Activated CD8-positive, alpha-beta memory T cell treated with anti-CD3 and anti-CD28 coated beads, Interleukin-2, amount 10 ng/mL, durations not matched to agents 7 days and 5 days (primary cell): Measurements from ENCODE around the gene LIPI. TPM values are rescaled to one million over a fixed set of nuclear protein-coding genes. Genes with fewer than 3 reads are reported as not detected.
"Not testable (repeated sequence)": the region's sequence is repeated elsewhere in the genome, so short reads cannot be mapped to it uniquely, and the experiment has no call there.

Experiments
- ATAC-seq: fragments of 150-1000 bp; cut with Tn5 transposase; one replicate; pipeline ENCODE4 v1.10.0; 2021; ENCODE audit warnings: moderate library complexity
- CTCF ChIA-PET: fragments of 350-600 bp; sonication (Branson Sonifier 250); formaldehyde crosslinking; loops from one replicate; lab custom pipeline; 2021; ENCODE audit warnings: antibody characterized with exemption; lab: Charles Lee
- DNase-seq: peaks from one replicate; pipeline ENCODE4 v3.0.0-alpha.2; 2020
- H3K27ac Mint-ChIP-seq: one replicate; pipeline ENCODE4 v1.8.0; 2021; ENCODE audit warnings: mild to moderate bottlenecking, mixed read lengths
- H3K27me3 Mint-ChIP-seq: one replicate; pipeline ENCODE4 v1.8.0; 2021; ENCODE audit warnings: mixed read lengths
- H3K36me3 Mint-ChIP-seq: one replicate; pipeline ENCODE4 v1.8.0; 2021; ENCODE audit warnings: mild to moderate bottlenecking, mixed read lengths
- H3K4me1 Mint-ChIP-seq: one replicate; pipeline ENCODE4 v1.8.0; 2021; ENCODE audit warnings: mixed read lengths
- H3K4me3 Mint-ChIP-seq: one replicate; pipeline ENCODE4 v1.8.0; 2021; ENCODE audit warnings: mild to moderate bottlenecking, moderate library complexity, mixed read lengths
- H3K9me3 Mint-ChIP-seq: one replicate; pipeline ENCODE4 v1.8.0; 2022; ENCODE audit warnings: low read depth, mixed read lengths
- total RNA-seq, 2 experiments: library from RNA; stranded (reverse); gene quantifications; one replicate each; pipeline ENCODE4 v1.2.3, GENCODE V29; 2021

Gene LIPI
- total RNA-seq, 2 experiments from 2014 or later: not detected

DNA sequence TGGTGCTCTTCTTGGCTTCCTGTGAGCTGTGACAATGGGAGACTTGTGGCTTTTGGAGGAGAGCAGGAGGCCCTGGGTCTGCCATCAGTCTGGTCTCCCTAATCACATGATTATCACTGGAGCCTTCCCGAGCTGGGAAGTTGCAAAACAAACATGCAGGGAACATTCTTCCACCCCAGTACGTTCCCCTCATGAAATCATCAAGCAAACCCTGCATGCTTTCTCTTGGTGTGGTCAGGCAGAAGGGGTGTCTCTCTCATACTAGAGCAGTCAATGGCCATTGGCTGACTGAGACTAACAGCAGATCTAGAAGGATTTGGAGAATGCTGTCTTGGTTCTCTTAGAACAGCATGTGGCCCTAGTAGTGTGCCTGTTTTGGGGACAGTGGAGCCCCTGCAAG, 111.2 kb downstream of the LIPI start:
- peaks cover 1% of the 10 kb centered on the region for H3K4me1 Mint-ChIP-seq
- CTCF ChIA-PET: no interaction called here
- ATAC-seq: no peak
- H3K4me3 Mint-ChIP-seq: no peak overlapping the region
- H3K36me3 Mint-ChIP-seq: peaks cover 7% of the 10 kb centered on the region
- no peaks in the 10 kb centered on the region for H3K27me3 Mint-ChIP-seq
- peaks cover 6% of the 10 kb centered on the region for H3K9me3 Mint-ChIP-seq
- no peak overlapping the region for H3K27ac Mint-ChIP-seq
- peak; percentile 14 for DNase-seq

DNA sequence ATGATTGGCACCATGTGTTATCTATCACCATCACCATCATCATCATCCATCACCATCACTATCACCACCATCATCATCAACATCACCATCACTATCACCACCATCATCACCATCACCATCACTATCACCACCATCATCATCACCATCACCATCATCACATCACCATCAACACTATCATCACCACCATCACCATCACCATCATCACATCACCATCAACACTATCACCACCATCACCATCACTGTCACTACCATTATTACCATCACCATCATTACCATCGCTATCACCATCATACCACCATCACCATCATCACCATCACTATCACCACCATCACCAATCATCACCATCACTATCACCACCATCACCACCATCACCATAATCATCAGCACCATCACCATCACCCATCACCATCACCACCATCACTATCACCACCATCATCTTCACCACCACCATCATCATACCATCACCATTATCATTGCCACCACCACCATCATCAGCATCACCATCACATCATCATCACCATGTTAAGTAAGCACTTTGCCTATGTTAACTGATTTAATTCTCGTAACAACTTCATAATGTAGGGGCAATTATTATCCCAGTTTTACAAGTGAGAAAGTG, 112.8 kb downstream of the LIPI start:
- Mint-ChIP-seq H3K27ac (no peak overlapping the region), H3K9me3 (peaks cover 6% of the 10 kb centered on the region), H3K4me3 (no peak overlapping the region), H3K4me1 (peaks cover 1% of the 10 kb centered on the region), H3K36me3 (peaks cover 9% of the 10 kb centered on the region), H3K27me3 (no peaks in the 10 kb centered on the region)
- CTCF ChIA-PET: no interaction called here
- DNase-seq: no peak
- no peak for ATAC-seq

DNA sequence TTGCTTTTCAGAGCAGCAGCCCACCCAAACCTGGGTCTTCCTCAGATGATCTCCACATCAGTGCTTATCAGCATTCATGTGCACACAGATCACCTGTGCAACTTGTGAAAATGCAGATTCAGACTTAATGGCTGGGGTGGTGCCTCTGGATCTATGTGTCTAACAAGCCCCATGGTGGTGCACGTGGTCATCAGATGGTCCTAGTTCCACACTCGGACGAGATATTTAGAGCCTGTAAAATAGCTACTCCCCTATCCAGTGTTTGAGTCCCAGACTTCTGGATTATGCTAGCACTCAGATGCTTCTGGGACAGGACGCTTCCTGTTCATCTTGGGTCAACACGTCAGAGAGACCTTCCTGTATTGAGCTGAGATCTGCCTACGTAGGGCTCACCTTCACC, 114.2 kb downstream of the LIPI start:
- no peak for ATAC-seq
- DNase-seq: peak; percentile 9
- CTCF ChIA-PET: no interaction called here
- Mint-ChIP-seq H3K9me3 (peaks cover 6% of the 10 kb centered on the region), H3K36me3 (peaks cover 18% of the 10 kb centered on the region), H3K4me3 (no peak overlapping the region), H3K27me3 (no peaks in the 10 kb centered on the region), H3K27ac (no peak overlapping the region), H3K4me1 (peaks cover under 1% of the 10 kb centered on the region)

DNA sequence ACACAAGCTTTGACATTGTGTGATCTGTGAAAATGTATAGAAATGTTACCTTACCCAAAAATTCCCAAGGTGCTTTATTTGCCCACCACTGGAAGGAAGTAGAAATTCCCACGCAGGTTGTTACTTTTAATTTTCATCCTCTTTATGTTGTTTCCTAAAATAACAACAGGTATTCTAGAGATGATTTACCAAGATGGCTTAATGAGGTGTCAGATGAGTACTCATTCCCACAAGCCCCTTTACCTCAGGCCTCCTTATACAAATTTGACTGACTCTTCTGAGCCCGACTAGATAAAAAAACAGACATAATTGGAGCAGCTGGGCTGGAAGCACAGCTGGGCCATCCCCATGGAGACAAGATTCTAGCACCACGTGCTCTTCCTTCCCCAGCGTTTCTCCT, 114.6 kb downstream of the LIPI start:
- peaks cover 21% of the 10 kb centered on the region for H3K36me3 Mint-ChIP-seq
- H3K27me3 Mint-ChIP-seq: no peaks in the 10 kb centered on the region
- no peak overlapping the region for H3K4me3 Mint-ChIP-seq
- no peak overlapping the region for H3K27ac Mint-ChIP-seq
- peaks cover 3% of the 10 kb centered on the region for H3K4me1 Mint-ChIP-seq
- peaks cover 6% of the 10 kb centered on the region for H3K9me3 Mint-ChIP-seq
- ATAC-seq (no peak), DNase-seq (no peak)
- CTCF ChIA-PET: no interaction called here

DNA sequence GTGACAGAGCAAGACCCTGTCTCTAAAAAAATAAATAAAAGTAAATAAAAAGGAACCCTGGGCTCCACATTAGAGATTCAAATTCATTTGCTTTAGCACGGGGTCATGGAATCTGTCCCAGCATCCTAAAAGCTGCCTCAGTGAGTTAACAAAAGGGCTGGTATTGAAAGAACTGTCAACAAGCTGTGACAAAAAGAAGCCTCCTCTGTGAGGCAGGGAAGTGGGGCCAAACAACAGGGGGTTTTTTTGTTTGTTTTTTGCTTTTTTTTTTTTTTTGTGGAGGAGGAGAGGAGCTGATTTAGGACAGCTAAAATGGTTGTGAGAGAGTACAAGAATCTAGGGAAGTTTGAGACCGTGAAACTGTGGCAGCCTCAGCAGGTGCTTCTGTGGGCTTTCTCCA, 115.7 kb downstream of the LIPI start:
- H3K4me3 Mint-ChIP-seq: no peak overlapping the region
- DNase-seq (peak; percentile 9), ATAC-seq (no peak)
- CTCF ChIA-PET: interaction anchor here (0.7 to 0.8 kb wide), 2 partner anchors 15 to 25 kb away, joined by 3 read pairs; no protein-coding TSS in a partner anchor
- H3K36me3 Mint-ChIP-seq: peaks cover 29% of the 10 kb centered on the region
- no peak overlapping the region for H3K27ac Mint-ChIP-seq
- peaks cover 6% of the 10 kb centered on the region for H3K9me3 Mint-ChIP-seq
- H3K27me3 Mint-ChIP-seq: no peaks in the 10 kb centered on the region
- peaks cover 6% of the 10 kb centered on the region for H3K4me1 Mint-ChIP-seq

DNA sequence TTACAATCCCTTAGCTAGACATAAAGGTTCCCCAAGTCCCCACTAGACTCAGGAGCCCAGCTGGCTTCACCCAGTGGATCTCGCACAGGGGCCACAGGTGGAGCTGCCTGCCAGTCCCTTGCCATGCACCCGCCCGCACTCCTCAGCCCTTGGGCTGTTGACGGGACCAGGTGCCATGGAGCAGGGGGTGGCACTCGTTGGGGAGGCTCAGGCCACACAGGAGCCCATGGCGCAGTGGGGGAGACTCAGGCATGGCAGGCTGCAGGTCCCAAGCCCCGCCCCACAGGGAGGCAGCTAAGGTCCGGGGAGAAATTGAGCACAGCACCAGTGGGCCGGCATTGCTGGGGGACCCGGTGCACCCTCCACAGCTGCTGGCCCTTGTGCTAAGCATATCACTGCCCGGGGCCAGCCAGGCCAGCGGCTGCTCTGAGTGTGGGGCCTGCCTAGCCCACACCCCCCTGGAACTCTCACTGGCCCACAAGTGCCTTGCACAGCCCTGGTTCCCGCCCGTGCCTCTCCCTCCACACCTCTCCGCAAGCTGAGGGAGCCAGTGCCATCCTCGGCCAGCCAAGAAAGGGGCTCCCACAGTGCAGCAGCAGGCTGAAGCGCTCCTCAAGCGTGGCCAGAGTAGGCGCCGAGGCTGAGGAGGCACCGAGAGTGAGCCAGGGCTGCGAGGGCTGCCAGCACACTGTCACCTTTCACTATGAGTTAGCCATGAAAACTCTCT, 117.8 kb downstream of the LIPI start:
- Mint-ChIP-seq H3K9me3 (peaks cover 3% of the 10 kb centered on the region), H3K27ac (no peak overlapping the region), H3K36me3 (peaks cover 42% of the 10 kb centered on the region), H3K4me1 (peaks cover 10% of the 10 kb centered on the region), H3K27me3 (no peaks in the 10 kb centered on the region), H3K4me3 (no peak overlapping the region)
- CTCF ChIA-PET: no interaction called here
- DNase-seq: no peak
- no peak for ATAC-seq

DNA sequence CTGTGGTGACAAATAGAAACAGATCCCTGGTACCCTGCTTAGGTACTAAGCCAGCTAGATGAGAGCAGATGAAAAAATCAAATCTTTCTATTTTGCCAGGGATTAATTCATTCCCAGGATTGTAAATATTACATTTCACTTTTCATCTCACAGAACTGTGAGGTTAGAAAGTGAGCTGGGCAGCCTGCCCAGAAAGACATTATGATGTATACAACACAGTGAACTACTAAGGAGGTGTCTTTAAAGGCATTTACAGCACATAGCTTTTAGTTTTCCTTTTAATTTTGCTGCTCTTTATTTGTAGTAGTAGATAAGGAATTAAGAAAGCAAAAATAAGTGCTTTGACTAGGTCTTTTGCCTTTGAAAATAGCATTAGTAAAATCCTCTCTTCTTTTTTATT, 120.6 kb downstream of the LIPI start:
- H3K36me3 Mint-ChIP-seq: peaks cover 43% of the 10 kb centered on the region
- H3K27me3 Mint-ChIP-seq, DNase-seq, ATAC-seq, H3K4me3 Mint-ChIP-seq, H3K27ac Mint-ChIP-seq, CTCF ChIA-PET, H3K9me3 Mint-ChIP-seq: not testable (repeated sequence)
- peaks cover 18% of the 10 kb centered on the region for H3K4me1 Mint-ChIP-seq

DNA sequence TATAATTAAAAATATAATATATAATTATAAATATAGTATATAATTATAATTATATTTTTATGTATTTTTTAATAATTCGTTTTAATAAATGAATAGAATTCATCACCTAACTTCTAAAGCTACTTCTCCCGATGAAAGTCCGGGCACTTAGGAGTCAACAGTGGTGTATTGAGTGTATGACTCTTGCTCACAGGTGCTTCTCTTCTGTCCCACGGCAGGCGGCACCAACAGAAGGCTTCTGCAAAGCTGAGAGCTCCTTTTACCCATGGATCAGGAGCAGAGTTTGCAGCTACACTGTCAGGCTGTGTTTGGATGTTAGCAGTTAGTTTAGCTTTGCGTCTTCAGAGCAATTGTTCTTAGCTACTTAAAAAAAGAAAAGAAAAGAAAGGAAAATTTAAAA, 122.4 kb downstream of the LIPI start:
- no peak overlapping the region for H3K27ac Mint-ChIP-seq
- peaks cover 18% of the 10 kb centered on the region for H3K4me1 Mint-ChIP-seq
- peaks cover under 1% of the 10 kb centered on the region for H3K9me3 Mint-ChIP-seq
- no peaks in the 10 kb centered on the region for H3K27me3 Mint-ChIP-seq
- CTCF ChIA-PET: no interaction called here
- H3K4me3 Mint-ChIP-seq: no peak overlapping the region
- DNase-seq: no peak
- ATAC-seq: no peak
- H3K36me3 Mint-ChIP-seq: peaks cover 53% of the 10 kb centered on the region

DNA sequence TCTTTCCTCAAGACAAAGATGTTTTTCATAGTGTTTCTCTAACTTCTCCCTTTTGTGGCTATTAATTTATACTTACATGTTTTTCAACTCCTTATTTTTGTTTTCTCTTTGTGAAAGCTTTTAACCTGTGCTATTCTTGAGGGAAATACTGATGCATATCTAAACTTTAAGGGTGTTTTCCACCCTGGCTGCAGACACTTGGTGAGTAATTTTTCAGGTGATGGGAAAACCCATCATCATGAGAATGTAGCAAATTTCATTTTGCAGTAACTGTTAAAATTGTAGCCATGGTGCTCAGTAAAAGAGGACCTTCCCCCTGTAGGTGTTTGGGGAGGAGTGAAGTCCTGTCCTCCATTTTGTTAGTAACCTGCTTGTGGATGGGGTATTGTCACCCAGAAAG, 124.2 kb downstream of the LIPI start:
- Mint-ChIP-seq H3K36me3 (peaks cover 45% of the 10 kb centered on the region), H3K27me3 (no peaks in the 10 kb centered on the region), H3K4me1 (peaks cover 17% of the 10 kb centered on the region), H3K4me3 (no peak overlapping the region), H3K9me3 (peaks cover 2% of the 10 kb centered on the region), H3K27ac (no peak overlapping the region)
- DNase-seq: no peak
- CTCF ChIA-PET: no interaction called here
- ATAC-seq: no peak

DNA sequence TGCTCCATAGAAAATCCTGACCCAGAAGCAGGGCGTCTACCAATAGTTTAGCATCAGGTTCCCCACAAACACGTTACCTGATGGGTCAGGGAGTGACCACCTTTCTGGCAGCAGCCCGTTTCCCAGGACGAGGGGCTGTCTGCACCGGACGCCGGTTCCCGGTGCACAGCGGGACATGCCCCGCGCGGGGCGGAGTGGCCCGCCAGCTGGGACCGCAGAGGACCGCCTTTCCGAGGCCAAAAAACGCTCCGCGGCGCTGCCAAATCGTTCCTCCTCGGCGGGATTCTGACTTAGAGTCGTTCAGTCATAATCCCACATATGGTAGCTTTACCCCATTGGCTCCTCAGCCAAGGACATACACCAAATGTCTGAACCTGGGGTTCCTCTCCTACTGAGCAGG, 126.1 kb downstream of the LIPI start:
- Mint-ChIP-seq H3K27ac (no peak overlapping the region), H3K4me1 (peaks cover 9% of the 10 kb centered on the region), H3K36me3 (peaks cover 31% of the 10 kb centered on the region)

DNA sequence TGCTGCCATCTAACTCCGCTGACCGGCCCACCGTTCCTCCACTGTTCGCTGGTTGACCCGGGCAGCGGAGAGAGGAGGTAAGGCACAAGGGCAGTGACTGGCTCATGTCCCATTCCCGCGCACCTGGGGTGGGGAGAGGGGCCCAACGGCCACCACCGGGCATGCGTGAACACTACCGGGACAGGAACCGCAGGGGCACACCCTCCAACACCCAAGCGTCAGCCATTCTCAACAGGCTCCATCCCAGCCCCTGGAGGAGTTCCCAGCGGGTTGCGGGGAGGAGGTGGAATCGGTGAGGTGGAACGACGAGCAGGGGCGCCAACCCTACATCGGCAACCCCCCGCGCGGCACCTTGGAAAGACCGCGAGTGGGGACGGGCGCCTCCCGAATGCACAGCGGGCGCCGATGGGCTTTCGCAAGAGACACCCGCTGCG, 126.7 kb downstream of the LIPI start:
- no peak overlapping the region for H3K4me3 Mint-ChIP-seq
- H3K27ac Mint-ChIP-seq: no peak overlapping the region
- CTCF ChIA-PET: no interaction called here
- peaks cover 7% of the 10 kb centered on the region for H3K4me1 Mint-ChIP-seq
- ATAC-seq (no peak), DNase-seq (no peak)
- no peaks in the 10 kb centered on the region for H3K27me3 Mint-ChIP-seq
- H3K9me3 Mint-ChIP-seq: peaks cover 2% of the 10 kb centered on the region
- H3K36me3 Mint-ChIP-seq: peaks cover 26% of the 10 kb centered on the region

More for the DNA sequence above, 126.1 kb downstream of the LIPI start:
- H3K4me3 Mint-ChIP-seq: no peak overlapping the region
- ATAC-seq (no peak), DNase-seq (no peak)
- H3K9me3 Mint-ChIP-seq: peaks cover 2% of the 10 kb centered on the region
- CTCF ChIA-PET: no interaction called here
- H3K27me3 Mint-ChIP-seq: no peaks in the 10 kb centered on the region

DNA sequence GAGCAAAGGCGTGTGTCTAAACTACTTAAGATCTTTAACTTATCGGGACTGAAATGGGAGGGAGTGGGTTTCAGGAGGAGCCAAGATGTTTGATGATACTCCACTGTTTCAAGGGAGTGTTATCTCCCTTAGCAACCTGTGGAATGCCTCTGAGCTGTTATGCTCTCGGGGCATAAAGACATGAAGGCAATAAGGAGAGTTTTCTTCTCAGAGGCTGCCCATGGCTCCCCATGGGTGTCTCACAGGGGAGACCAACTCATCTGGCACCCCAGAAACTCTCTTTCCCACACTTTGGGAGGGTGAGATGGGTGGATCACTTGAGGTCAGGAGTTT, 130.0 kb downstream of the LIPI start:
- H3K27ac Mint-ChIP-seq: no peak overlapping the region
- peaks cover 13% of the 10 kb centered on the region for H3K36me3 Mint-ChIP-seq
- CTCF ChIA-PET: no interaction called here
- no peak for DNase-seq
- H3K27me3 Mint-ChIP-seq: no peaks in the 10 kb centered on the region
- peaks cover 18% of the 10 kb centered on the region for H3K9me3 Mint-ChIP-seq
- H3K4me3 Mint-ChIP-seq: no peak overlapping the region
- H3K4me1 Mint-ChIP-seq: peaks cover 5% of the 10 kb centered on the region
- ATAC-seq: no peak

DNA sequence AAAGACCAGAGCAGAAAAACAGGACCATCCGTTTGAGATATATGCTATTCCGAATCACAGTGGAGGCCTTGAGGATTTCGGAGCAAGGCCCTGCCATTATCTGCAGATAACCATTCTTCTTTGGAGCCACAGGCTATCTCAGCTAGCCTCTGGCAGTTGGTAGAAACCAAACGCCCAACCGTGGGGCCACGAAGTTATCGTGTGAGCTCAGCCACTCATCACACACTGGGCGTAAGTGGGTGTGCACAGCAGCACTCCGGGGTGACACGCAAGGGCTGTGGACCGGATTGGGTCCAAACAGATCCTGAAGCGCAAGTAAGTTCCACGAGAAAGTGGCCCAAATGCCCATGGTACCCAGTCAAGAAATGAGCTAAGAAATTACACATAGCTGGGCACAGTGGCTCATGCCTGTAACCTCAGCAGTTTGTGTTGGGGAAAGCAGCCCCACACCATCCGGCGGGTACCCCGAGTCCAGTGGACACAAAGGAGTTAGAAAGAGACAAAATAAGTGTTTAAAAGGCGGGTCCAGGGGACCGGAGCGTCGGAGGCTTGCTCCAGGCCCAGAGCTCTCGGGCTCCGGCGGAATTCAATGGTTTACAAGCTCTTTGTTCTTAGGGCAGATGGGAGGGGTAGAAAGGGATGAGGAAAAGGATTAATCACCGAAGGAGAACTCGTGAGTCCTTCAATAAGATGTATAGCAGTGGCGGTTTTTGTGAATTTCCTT, 130.6 kb downstream of the LIPI start:
- H3K4me3 Mint-ChIP-seq: no peak overlapping the region
- H3K4me1 Mint-ChIP-seq: peaks cover 5% of the 10 kb centered on the region
- H3K36me3 Mint-ChIP-seq: peaks cover 13% of the 10 kb centered on the region
- no peaks in the 10 kb centered on the region for H3K27me3 Mint-ChIP-seq
- H3K27ac Mint-ChIP-seq: no peak overlapping the region
- CTCF ChIA-PET: interaction anchor here (0.5 kb wide), 1 partner anchor 15 kb away, joined by 3 read pairs; no protein-coding TSS in a partner anchor
- H3K9me3 Mint-ChIP-seq: peaks cover 18% of the 10 kb centered on the region
- DNase-seq: no peak
- ATAC-seq: no peak
